IMR-90 (cell line): ENCODE results near the gene ZDHHC6. TPM values are rescaled to one million over a fixed set of nuclear protein-coding genes. Genes with fewer than 3 reads are reported as not detected.
A peak's percentile ranks its signal among the peaks of the same experiment; 100 is the strongest.

Source experiments
- ATAC-seq: fragments of 200-7000 bp; cut with Tn5 transposase; 2 replicates; pipeline ENCODE4 v1.9.1; 2020; ENCODE audit warnings: low read depth, mild to moderate bottlenecking, moderate library complexity
- BruUV-seq: library from RNA; stranded (reverse); fragments of 400-500 nt; replicated peaks from 2 replicates; lab custom pipeline; 2021; lab: Mats Ljungman, UMichigan
- CTCF ChIA-PET: fragments of 300-600 bp; formaldehyde crosslinking; extraction: SDS; loops from one replicate; lab custom pipeline; 2021; ENCODE audit warnings: antibody characterized with exemption; lab: Yijun Ruan, JAX
- POLR2A ChIA-PET: fragments of 300-600 bp; sonication (Branson Sonifier 250); formaldehyde crosslinking; loops from one replicate; lab custom pipeline; 2022; ENCODE audit warnings: antibody characterized with exemption; ENCODE audit not compliant: unreplicated experiment; lab: Charles Lee
- DNase-seq: peaks from one replicate; pipeline ENCODE4 v3.0.0; 2013
- H2AFZ ChIP-seq: replicated peaks from 2 replicates; pipeline ENCODE3; 2013; ENCODE audit warnings: low read length, mild to moderate bottlenecking; ENCODE audit not compliant: poor library complexity
- H2AK5ac ChIP-seq: 2 replicates; pipeline ENCODE4 v1.6.1; 2013; ENCODE audit warnings: low read depth, low read length, inconsistent platforms
- H2AK9ac ChIP-seq: replicated peaks from 2 replicates; pipeline ENCODE3; 2013; ENCODE audit warnings: mild to moderate bottlenecking, low read depth, low read length, moderate library complexity; ENCODE audit not compliant: poor library complexity
- H2BK120ac ChIP-seq: 2 replicates; pipeline ENCODE4 v1.6.1; 2013; ENCODE audit warnings: low read depth, low read length, inconsistent platforms
- H2BK15ac ChIP-seq: 3 replicates; pipeline ENCODE4 v1.6.1; 2013; ENCODE audit warnings: low read depth, low read length, inconsistent platforms
- H2BK20ac ChIP-seq: 2 replicates; pipeline ENCODE4 v1.6.1; 2013; ENCODE audit warnings: low read depth, mild to moderate bottlenecking, inconsistent platforms, low read length, moderate library complexity
- H2BK5ac ChIP-seq: 2 replicates; pipeline ENCODE4 v1.6.1; 2013; ENCODE audit warnings: mild to moderate bottlenecking, low read depth, low read length, inconsistent platforms; ENCODE audit not compliant: poor library complexity, severe bottlenecking
- H3K14ac ChIP-seq: replicated peaks from 2 replicates; pipeline ENCODE4 v1.6.1; 2013; ENCODE audit warnings: low read depth, low read length, inconsistent platforms
- H3K18ac ChIP-seq: 2 replicates; pipeline ENCODE4 v1.6.1; 2013; ENCODE audit warnings: low read depth, low read length, control low read depth
- H3K23ac ChIP-seq: 2 replicates; pipeline ENCODE4 v1.6.1; 2013; ENCODE audit warnings: low read depth, low read length, inconsistent platforms
- H3K27ac ChIP-seq: 2 replicates; pipeline ENCODE4 v1.5.1; 2013; ENCODE audit warnings: mild to moderate bottlenecking, control low read depth, low read length; ENCODE audit not compliant: insufficient read depth
- H3K27me3 ChIP-seq: 2 replicates; pipeline ENCODE4 v1.6.1; 2013; ENCODE audit warnings: low read length; ENCODE audit not compliant: control insufficient read depth, insufficient read depth
- H3K36me3 ChIP-seq: 2 replicates; pipeline ENCODE4 v1.6.1; 2013; ENCODE audit warnings: low read length, mixed read lengths; ENCODE audit not compliant: control insufficient read depth, insufficient read depth
- H3K4ac ChIP-seq: 2 replicates; pipeline ENCODE4 v1.6.1; 2013; ENCODE audit warnings: low read depth, low read length, inconsistent platforms
- H3K4me1 ChIP-seq: 2 replicates; pipeline ENCODE4 v1.6.1; 2013; ENCODE audit warnings: low read length, mixed read lengths; ENCODE audit not compliant: control insufficient read depth, insufficient read depth
- H3K4me2 ChIP-seq: 2 replicates; pipeline ENCODE4 v1.6.1; 2013; ENCODE audit warnings: low read depth, mild to moderate bottlenecking, control low read depth, low read length, moderate library complexity
- H3K4me3 ChIP-seq: 2 replicates; pipeline ENCODE4 v1.5.1; 2013; ENCODE audit warnings: low read depth, mild to moderate bottlenecking, control low read depth, low read length, moderate library complexity; ENCODE audit not compliant: insufficient read depth
- H3K56ac ChIP-seq: 2 replicates; pipeline ENCODE4 v1.6.1; 2013; ENCODE audit warnings: low read length, inconsistent platforms; ENCODE audit not compliant: insufficient read depth; ENCODE audit errors: extremely low read depth
- H3K79me1 ChIP-seq, 2 experiments: 2 replicates each; pipeline ENCODE4 v1.6.1; 2013; ENCODE audit warnings: low read length in 2 of 2, inconsistent platforms in 1 of 2, low read depth in 1 of 2
- H3K9ac ChIP-seq: 2 replicates; pipeline ENCODE4 v1.6.1; 2013; ENCODE audit warnings: low read depth, low read length, control low read depth
- H3K9me1 ChIP-seq: 2 replicates; pipeline ENCODE4 v1.6.1; 2013; ENCODE audit warnings: low read length, inconsistent platforms; ENCODE audit not compliant: insufficient read depth
- H3K9me3 ChIP-seq: 2 replicates; pipeline ENCODE4 v1.6.1; 2013; ENCODE audit warnings: low read length; ENCODE audit not compliant: control insufficient read depth, insufficient read depth
- H4K20me1 ChIP-seq: 2 replicates; pipeline ENCODE4 v1.6.1; 2013; ENCODE audit warnings: low read length, inconsistent platforms; ENCODE audit not compliant: insufficient read depth
- H4K5ac ChIP-seq: 2 replicates; pipeline ENCODE4 v1.6.1; 2013; ENCODE audit warnings: mild to moderate bottlenecking, low read depth, low read length, control low read depth
- H4K8ac ChIP-seq, 2 experiments: 2 replicates each; pipeline ENCODE4 v1.6.1; 2013; ENCODE audit warnings: low read depth in 2 of 2, low read length in 2 of 2, control low read depth in 1 of 2, inconsistent platforms in 1 of 2
- H4K91ac ChIP-seq: 2 replicates; pipeline ENCODE4 v1.6.1; 2013; ENCODE audit warnings: low read depth, low read length, inconsistent platforms; ENCODE audit not compliant: insufficient read depth
- CTCF ChIP-seq: conservative IDR thresholded peaks from 2 replicates; pipeline ENCODE4 v1.5.1; 2012; ENCODE audit warnings: mild to moderate bottlenecking, low read depth, low read length, improper control_type of control experiment
- ELK1 ChIP-seq: fragments of 150-350 bp; IDR thresholded peaks from 2 replicates; pipeline ENCODE4 v1.6.1; 2016; ENCODE audit warnings: low read depth, mild to moderate bottlenecking, low read length, moderate library complexity, borderline replicate concordance
- FOS ChIP-seq: fragments of 150-350 bp; IDR thresholded peaks from 2 replicates; pipeline ENCODE4 v1.6.1; 2016; ENCODE audit warnings: low read depth, low read length
- MAFK ChIP-seq: IDR thresholded peaks from 2 replicates; pipeline ENCODE4 v1.6.1; 2012; ENCODE audit warnings: low read depth, low read length, improper control_type of control experiment
- MAZ ChIP-seq: IDR thresholded peaks from 2 replicates; pipeline ENCODE4 v1.6.1; 2012; ENCODE audit warnings: low read depth, mild to moderate bottlenecking, low read length, improper control_type of control experiment, moderate library complexity, borderline replicate concordance
- NFE2L2 ChIP-seq: fragments of 150-350 bp; IDR thresholded peaks from 2 replicates; pipeline ENCODE4 v1.6.1; 2016; ENCODE audit warnings: low read depth, mild to moderate bottlenecking, low read length
- POLR2A ChIP-seq: IDR thresholded peaks from 2 replicates; pipeline ENCODE4 v1.6.1; 2012; ENCODE audit warnings: mild to moderate bottlenecking, low read depth, low read length
- SMC3 ChIP-seq: fragments of 150-350 bp; IDR thresholded peaks from 2 replicates; pipeline ENCODE4 v1.6.1; 2016; ENCODE audit warnings: low read depth, mild to moderate bottlenecking, antibody characterized with exemption, low read length, moderate library complexity
- USF2 ChIP-seq: fragments of 150-350 bp; IDR thresholded peaks from 2 replicates; pipeline ENCODE4 v1.6.1; 2017; ENCODE audit warnings: mild to moderate bottlenecking, antibody characterized with exemption, low read length, low read depth
- WGBS, 2 experiments: methylation state at CpG; one replicate each; pipeline versions ENCODE4 v1.1.5 to v1.1.7; 2013; ENCODE audit warnings: missing lambda C conversion rate in 2 of 2; ENCODE audit not compliant: insufficient read length in 1 of 2; ENCODE audit errors: extremely low coverage in 2 of 2; 5-methylcytosine and 5-hydroxymethylcytosine counted together
- dilution Hi-C: fragments of 300-500 bp; cut with HindIII; formaldehyde crosslinking; loops from one replicate; pipeline ENCODE4 v1.14.3; 2018; ENCODE audit warnings: low sequenced_read_pairs; ENCODE audit not compliant: unreplicated experiment
- in situ Hi-C: fragments of 300-500 bp; cut with MboI; formaldehyde crosslinking; loops from 3 replicates; pipeline ENCODE4 v1.14.3; 2019; ENCODE audit warnings: low sequenced_read_pairs, inconsistent platforms, mixed read lengths
- intact Hi-C: fragments of 100-400 bp; cut with micrococcal nuclease; formaldehyde crosslinking; loops from 2 replicates; pipeline ENCODE4 v1.10.0; 2022
- polyA plus RNA-seq, 3 experiments: library from polyadenylated mRNA; depleted of rRNA; stranded (reverse); fragments of >200 nt; gene quantifications; 2 replicates each; pipeline ENCODE4 v1.2.3, GENCODE V29; 2012; ENCODE audit warnings: low replicate concordance in 1 of 3
- total RNA-seq: library from RNA; depleted of rRNA; stranded (reverse); fragments of >200 nt; gene quantifications from 2 replicates; pipeline ENCODE4 v1.2.3, GENCODE V29; 2012

Gene ZDHHC6
- total and polyA plus RNA-seq, 2 of the 4 experiments (the other 2 are of a cell fraction): 17.4 to 21.6 TPM

GRCh38 chr10:112395809-112396530, 50.7 kb downstream of the ZDHHC6 start:
- ATAC-seq: no peak
- Histone ChIP-seq H3K56ac (no peak overlapping the region), H3K9me3 (no peaks in the 10 kb centered on the region), H3K9ac (no peak overlapping the region), H2AK9ac (no peak overlapping the region), H3K27ac (no peak overlapping the region), H3K23ac (no peak overlapping the region), H2BK5ac (no peak overlapping the region), H4K5ac (no peak overlapping the region), H3K79me1 (no peaks in the 10 kb centered on the region), H3K27me3 (peaks cover 5% of the 10 kb centered on the region; the same call in 1 of the 2 replicates), H3K14ac (no peak overlapping the region), H4K91ac (no peak overlapping the region), H3K18ac (no peak overlapping the region), H3K36me3 (no peaks in the 10 kb centered on the region), H2BK20ac (no peak overlapping the region), H4K8ac (no peak overlapping the region), H4K20me1 (no peaks in the 10 kb centered on the region), H3K9me1 (no peaks in the 10 kb centered on the region), H3K4me1 (no peaks in the 10 kb centered on the region), H3K4me2 (no peak overlapping the region), H3K4me3 (no peak overlapping the region), H2BK15ac (no peak overlapping the region), H2AFZ (no peak overlapping the region), H2BK120ac (no peak overlapping the region), H3K4ac (no peak overlapping the region), H2AK5ac (no peak overlapping the region)
- CTCF ChIA-PET: no interaction called here
- intact Hi-C loops: no loop called here
- DNase-seq: peak; percentile 5
- POLR2A ChIA-PET: no interaction called here
- TF ChIP-seq ELK1: no peak
- TF ChIP-seq NFE2L2: no peak
- no peak for TF ChIP-seq MAFK
- TF ChIP-seq USF2: no peak
- no peak for TF ChIP-seq CTCF
- no peak for TF ChIP-seq POLR2A
- no peak for TF ChIP-seq SMC3
- no peak for TF ChIP-seq MAZ
- no peak for TF ChIP-seq FOS
- dilution Hi-C loops: no loop called here
- BruUV-seq: no TSS peak
- in situ Hi-C loops: no loop called here
- WGBS, 2 experiments: 67 to 100% methylated on average over 1 of the region's 5 CpGs
